ENCODE measurements around the gene GPR155. TPM values are rescaled to one million over a fixed set of nuclear protein-coding genes. Genes with fewer than 3 reads are reported as not detected.

GPR155 gene
- 3.6 and 4.9 TPM in 2 replicates for total RNA-seq

DNA sequence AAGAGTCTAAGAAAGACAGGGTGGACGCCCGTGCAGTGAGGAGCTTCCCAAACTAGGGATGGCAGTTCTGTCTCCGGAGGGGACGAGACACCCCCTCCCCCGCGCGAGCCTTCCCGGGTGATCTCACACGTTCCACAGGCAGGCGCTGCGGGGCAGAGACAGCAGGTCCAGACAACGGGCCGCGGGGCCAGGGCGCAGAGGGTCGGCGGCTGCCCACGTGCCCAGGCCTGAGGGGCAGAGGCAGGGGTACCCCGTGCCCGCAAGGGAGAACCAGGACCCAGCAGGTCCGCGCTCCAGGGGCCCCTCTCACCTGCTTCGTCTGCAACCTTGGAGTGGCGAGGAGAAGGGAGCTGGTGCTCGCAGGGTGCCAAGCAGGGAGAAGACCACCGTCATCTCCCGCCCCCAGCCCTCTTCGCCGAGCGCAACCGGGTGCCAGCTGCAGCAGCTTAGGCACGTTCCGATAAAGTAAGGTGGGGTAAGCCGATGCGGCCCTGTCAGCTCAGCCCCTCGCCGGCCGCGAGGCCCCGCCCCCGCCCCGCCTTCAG is at the start of gene GPR155:
TSS of gene GPR155 (minus strand) at position 467 of the 545 bp plus-strand sequence. CDS start 5,073 bp downstream, outside the sequence.

DNA sequence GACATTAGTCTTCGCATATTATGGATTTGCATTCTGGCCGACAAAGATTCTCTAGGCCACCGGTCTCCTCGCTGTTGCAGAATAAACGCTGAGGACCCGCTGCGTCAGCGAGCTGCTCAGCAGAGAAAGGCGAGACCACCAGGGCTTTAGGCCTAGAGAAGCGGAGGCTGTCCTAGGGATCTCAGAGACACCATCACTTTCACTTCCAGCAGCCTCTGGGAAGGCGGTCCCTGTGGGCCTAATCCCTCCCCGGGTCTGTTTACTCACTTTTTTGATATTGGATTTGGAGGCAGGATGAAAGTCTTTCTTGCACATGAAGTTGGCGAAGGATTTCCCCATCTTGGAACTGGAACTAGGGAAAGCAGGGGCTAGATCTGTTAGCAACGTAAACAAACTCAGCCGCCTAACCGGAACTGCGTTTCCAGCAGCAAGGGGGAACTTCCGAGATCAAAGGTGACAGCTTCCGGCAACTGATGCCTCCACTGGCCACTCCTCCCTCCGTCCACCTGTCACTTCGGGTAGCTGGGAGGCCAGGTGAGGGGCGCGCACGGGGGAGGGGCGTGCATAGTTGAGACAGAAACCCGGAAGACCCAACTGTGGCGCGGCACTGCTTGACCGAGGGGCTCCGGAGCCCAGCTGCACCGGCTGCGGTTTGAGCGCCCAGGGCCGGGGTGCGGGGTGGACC is 91.4 kb downstream of the GPR155 start, which contains the start of gene SCRN3:
TSS of gene SCRN3 (plus strand) at position 447 of the 685 bp plus-strand sequence. CDS start 2,554 bp downstream, outside the sequence.

Other genes starting within 250 kb of the GPR155 start
- gene OLA1, start 238.5 kb downstream of the GPR155 start, total RNA-seq: 68.3 and 77.4 TPM in 2 replicates
- under 0.01 and 0.12 TPM in 2 replicates for gene SP9, start 152.1 kb downstream of the GPR155 start, total RNA-seq
- 26.0 and 27.1 TPM in 2 replicates for gene SCRN3, start 91.3 kb downstream of the GPR155 start, total RNA-seq
- gene WIPF1, start 110.8 kb upstream of the GPR155 start, total RNA-seq: 27.4 and 35.4 TPM in 2 replicates